Mesenchymal stem cell (in vitro differentiated cells and primary cell): ENCODE measurements around the gene APIP.
A peak's percentile ranks its signal among the peaks of the same experiment; 100 is the strongest.

Experiments used
- DNase-seq: peaks from one replicate; pipeline ENCODE4 v3.0.0-alpha.2; 2013
- H2AFZ ChIP-seq: one replicate; pipeline ENCODE4 v1.6.1; 2013; ENCODE audit warnings: low read depth, mild to moderate bottlenecking, control low read depth, inconsistent platforms, low read length, moderate library complexity
- H2AK5ac ChIP-seq: 2 replicates; pipeline ENCODE4 v1.6.1; 2013; ENCODE audit warnings: low read length, moderate library complexity, mild to moderate bottlenecking, inconsistent platforms; ENCODE audit not compliant: severe bottlenecking
- H2BK120ac ChIP-seq: one replicate; pipeline ENCODE4 v1.6.1; 2013; ENCODE audit warnings: low read depth, mild to moderate bottlenecking, inconsistent platforms, low read length, moderate library complexity
- H2BK12ac ChIP-seq, 2 experiments: one replicate each; pipeline ENCODE4 v1.6.1; 2013; ENCODE audit warnings: inconsistent platforms in 2 of 2, low read length in 2 of 2, mild to moderate bottlenecking in 2 of 2, moderate library complexity in 2 of 2, control low read depth in 1 of 2
- H2BK15ac ChIP-seq: one replicate; pipeline ENCODE4 v1.6.1; 2013; ENCODE audit warnings: mild to moderate bottlenecking, low read depth, inconsistent platforms; ENCODE audit not compliant: poor library complexity, severe bottlenecking
- H2BK5ac ChIP-seq: 2 replicates; pipeline ENCODE4 v1.6.1; 2013; ENCODE audit warnings: low read depth, mild to moderate bottlenecking, low read length, control low read depth, inconsistent platforms; ENCODE audit not compliant: poor library complexity, severe bottlenecking
- H3K14ac ChIP-seq, 2 experiments: one replicate each; pipeline ENCODE4 v1.6.1; 2013; ENCODE audit warnings: inconsistent platforms in 2 of 2, low read length in 2 of 2, control low read depth in 1 of 2, mild to moderate bottlenecking in 1 of 2, moderate library complexity in 1 of 2
- H3K18ac ChIP-seq, 2 experiments: one replicate each; pipeline ENCODE4 v1.6.1; 2013; ENCODE audit warnings: inconsistent platforms in 2 of 2, low read length in 2 of 2, control low read depth in 1 of 2, low read depth in 1 of 2, mild to moderate bottlenecking in 1 of 2
- H3K23ac ChIP-seq, 2 experiments: one replicate each; pipeline ENCODE4 v1.6.1; 2013; ENCODE audit warnings: inconsistent platforms in 2 of 2, low read length in 2 of 2, mild to moderate bottlenecking in 2 of 2, moderate library complexity in 2 of 2, control low read depth in 1 of 2
- H3K27ac ChIP-seq: 2 replicates; pipeline ENCODE4 v1.5.1; 2013; ENCODE audit warnings: mild to moderate bottlenecking, moderate library complexity, low read length, control low read depth, inconsistent platforms; ENCODE audit not compliant: poor library complexity, severe bottlenecking
- H3K27me3 ChIP-seq, 2 experiments: 2 replicates each; pipeline versions ENCODE4 v1.6.1 to v1.7.0; 2013; ENCODE audit warnings: low read length in 2 of 2, mild to moderate bottlenecking in 2 of 2, moderate library complexity in 2 of 2, control low read depth in 1 of 2, inconsistent platforms in 1 of 2; ENCODE audit not compliant: control insufficient read depth in 1 of 2, insufficient read depth in 1 of 2
- H3K36me3 ChIP-seq, 2 experiments: 2 replicates each; pipeline versions ENCODE4 v1.6.1 to v1.7.0; 2013; ENCODE audit warnings: low read length in 2 of 2, control low read depth in 1 of 2, inconsistent platforms in 1 of 2, low read depth in 1 of 2, mild to moderate bottlenecking in 1 of 2; ENCODE audit not compliant: insufficient read depth in 2 of 2, control insufficient read depth in 1 of 2
- H3K4ac ChIP-seq, 2 experiments: one replicate each; pipeline ENCODE4 v1.6.1; 2013; ENCODE audit warnings: inconsistent platforms in 2 of 2, low read length in 2 of 2, mild to moderate bottlenecking in 2 of 2, moderate library complexity in 2 of 2, control low read depth in 1 of 2, low read depth in 1 of 2
- H3K4me1 ChIP-seq: 2 replicates; pipeline ENCODE4 v1.6.1; 2013; ENCODE audit warnings: low read depth, low read length, control low read depth; ENCODE audit not compliant: control insufficient read depth, insufficient read depth
- H3K4me2 ChIP-seq: 2 replicates; pipeline ENCODE4 v1.6.1; 2013; ENCODE audit warnings: low read length, mild to moderate bottlenecking, inconsistent platforms; ENCODE audit not compliant: poor library complexity, severe bottlenecking
- H3K4me3 ChIP-seq, 2 experiments: 2 replicates each; pipeline versions ENCODE4 v1.5.1 to v1.7.0; 2013; ENCODE audit warnings: low read length in 2 of 2, mild to moderate bottlenecking in 2 of 2, control low read depth in 1 of 2, low read depth in 1 of 2; ENCODE audit not compliant: insufficient read depth in 1 of 2
- H3K79me1 ChIP-seq: replicated peaks from 2 replicates; pipeline ENCODE4 v1.6.1; 2013; ENCODE audit warnings: mild to moderate bottlenecking, control low read depth, low read length, inconsistent platforms; ENCODE audit not compliant: poor library complexity, severe bottlenecking
- H3K9ac ChIP-seq: 2 replicates; pipeline ENCODE4 v1.7.0; 2013; ENCODE audit warnings: mild to moderate bottlenecking, low read length, moderate library complexity
- H3K9me3 ChIP-seq: 2 replicates; pipeline ENCODE4 v1.7.0; 2013; ENCODE audit warnings: mild to moderate bottlenecking, low read length; ENCODE audit not compliant: control insufficient read depth
- H4K8ac ChIP-seq: one replicate; pipeline ENCODE4 v1.6.1; 2013; ENCODE audit warnings: inconsistent platforms, mild to moderate bottlenecking, low read length, moderate library complexity
- H4K91ac ChIP-seq: one replicate; pipeline ENCODE4 v1.6.1; 2013; ENCODE audit warnings: mild to moderate bottlenecking, low read length, inconsistent platforms
- WGBS: methylation state at CpG from one replicate; pipeline ENCODE4 v1.1.7; 2013; ENCODE audit warnings: mixed read lengths; 5-methylcytosine and 5-hydroxymethylcytosine counted together

APIP gene

GRCh38 chr11:34860518-34860917 lies 55.7 kb downstream of the APIP start:
- H4K91ac ChIP-seq = no peak overlapping the region
- no peak overlapping the region for H2BK5ac ChIP-seq
- no peak overlapping the region for H3K9ac ChIP-seq
- H3K4ac ChIP-seq = no peak overlapping the region
- no peak overlapping the region for H2BK120ac ChIP-seq
- no peak overlapping the region for H2BK15ac ChIP-seq
- H3K79me1 ChIP-seq = no peaks in the 10 kb centered on the region
- no peak overlapping the region for H3K4me3 ChIP-seq
- no peak overlapping the region for H3K23ac ChIP-seq
- no peak overlapping the region for H3K18ac ChIP-seq
- H2AK5ac ChIP-seq = no peak overlapping the region
- H4K8ac ChIP-seq = no peak overlapping the region
- no peaks in the 10 kb centered on the region for H3K4me1 ChIP-seq
- H3K4me2 ChIP-seq = no peak overlapping the region
- no peak overlapping the region for H3K14ac ChIP-seq
- over 99% methylated on average over 4 of the region's 4 CpGs for WGBS
- H3K36me3 ChIP-seq = no peaks in the 10 kb centered on the region
- no peak overlapping the region for H2AFZ ChIP-seq
- no peaks in the 10 kb centered on the region for H3K27me3 ChIP-seq
- no peak for DNase-seq
- H3K9me3 ChIP-seq = peaks cover 6% of the 10 kb centered on the region
- no peak overlapping the region for H2BK12ac ChIP-seq
- H3K27ac ChIP-seq = no peak overlapping the region

GRCh38 chr11:34860034-34860433 lies 56.1 kb downstream of the APIP start:
- Histone ChIP-seq H3K14ac (no peak overlapping the region), H2BK120ac (no peak overlapping the region), H3K27ac (no peak overlapping the region), H3K4me3 (no peak overlapping the region), H3K9ac (no peak overlapping the region), H3K18ac (no peak overlapping the region), H2BK15ac (no peak overlapping the region), H3K79me1 (no peaks in the 10 kb centered on the region), H2BK5ac (no peak overlapping the region), H3K4ac (no peak overlapping the region), H3K4me2 (no peak overlapping the region), H4K8ac (no peak overlapping the region), H4K91ac (no peak overlapping the region), H3K9me3 (peaks cover 6% of the 10 kb centered on the region), H2AFZ (no peak overlapping the region), H3K36me3 (no peaks in the 10 kb centered on the region), H2BK12ac (no peak overlapping the region), H3K27me3 (no peaks in the 10 kb centered on the region), H3K23ac (no peak overlapping the region), H3K4me1 (no peaks in the 10 kb centered on the region), H2AK5ac (no peak overlapping the region)
- no peak for DNase-seq
- 86% methylated on average over 2 of the region's 4 CpGs for WGBS

- Histone ChIP-seq H3K23ac (no peak overlapping the region), H2BK15ac (no peak overlapping the region), H3K36me3 (no peaks in the 10 kb centered on the region), H3K9me3 (peaks cover 6% of the 10 kb centered on the region), H3K4me3 (no peak overlapping the region), H3K9ac (no peak overlapping the region), H2AFZ (no peak overlapping the region), H2BK120ac (no peak overlapping the region), H3K14ac (no peak overlapping the region), H3K18ac (no peak overlapping the region), H3K79me1 (no peaks in the 10 kb centered on the region), H3K27ac (no peak overlapping the region), H3K27me3 (no peaks in the 10 kb centered on the region), H2AK5ac (no peak overlapping the region), H4K8ac (no peak overlapping the region), H2BK5ac (no peak overlapping the region), H4K91ac (no peak overlapping the region), H3K4me2 (no peak overlapping the region), H3K4me1 (no peaks in the 10 kb centered on the region), H2BK12ac (no peak overlapping the region), H3K4ac (no peak overlapping the region)
- peak; percentile 34 for DNase-seq
- WGBS = 94% methylated on average over 2 of the region's 2 CpGs
Observed at GRCh38 chr11:34859496-34859895, 56.7 kb downstream of the APIP start.

DNA sequence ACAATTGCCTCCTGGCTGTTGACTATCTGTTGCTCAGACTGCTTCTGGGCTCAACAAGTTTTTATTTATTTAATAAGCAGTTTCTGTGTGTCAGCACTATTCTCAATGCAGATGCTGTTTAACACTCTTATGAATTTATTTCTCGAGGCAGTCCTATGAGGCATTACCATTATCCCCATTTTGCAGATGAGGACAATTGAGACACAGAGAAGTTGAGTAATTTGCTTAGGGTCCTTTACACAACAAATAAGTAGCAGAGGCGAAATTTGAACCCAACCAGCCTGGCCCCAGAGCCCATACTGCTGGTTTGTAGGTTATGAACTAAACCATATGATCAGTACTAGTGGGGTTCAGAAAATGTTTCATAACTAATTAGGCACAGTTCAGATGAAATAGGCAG lies 58.7 kb downstream of the APIP start:
- Histone ChIP-seq H3K4ac (no peak overlapping the region), H4K91ac (no peak overlapping the region), H3K4me1 (no peaks in the 10 kb centered on the region), H3K14ac (no peak overlapping the region), H3K9me3 (no peaks in the 10 kb centered on the region), H3K27ac (no peak overlapping the region), H3K4me2 (no peak overlapping the region), H3K79me1 (no peaks in the 10 kb centered on the region), H2AK5ac (no peak overlapping the region), H2BK12ac (no peak overlapping the region), H4K8ac (no peak overlapping the region), H3K23ac (no peak overlapping the region), H3K27me3 (no peaks in the 10 kb centered on the region), H3K36me3 (no peaks in the 10 kb centered on the region), H2BK15ac (no peak overlapping the region), H3K9ac (no peak overlapping the region), H2BK120ac (no peak overlapping the region), H3K4me3 (no peak overlapping the region), H2BK5ac (no peak overlapping the region), H2AFZ (no peak overlapping the region), H3K18ac (no peak overlapping the region)
- DNase-seq = no peak
- WGBS = 76% methylated on average over 2 of the region's 2 CpGs
